Activated CD4-positive, alpha-beta T cell treated with anti-CD3 and anti-CD28 coated beads, Interleukin-2, Interleukin-4, amounts not matched to agents 100 ng/mL and 50 ng/mL, durations not matched to agents 16 hours and 8 hours (primary cell): Measurements from ENCODE around the gene SF3B6.
"Not testable (repeated sequence)": the region's sequence is repeated elsewhere in the genome, so short reads cannot be mapped to it uniquely, and the experiment has no call there.

Experiments used
- DNase-seq: peaks from one replicate; pipeline ENCODE4 v3.0.0-alpha.2; 2020; ENCODE audit warnings: low spot score

Gene SF3B6

GRCh38 chr2:24050041-24050979 is 25.8 kb downstream of the SF3B6 start:
- no peak for DNase-seq

- peak; percentile 47 for DNase-seq
Measured at GRCh38 chr2:24049485-24050021, 26.6 kb downstream of the SF3B6 start, which contains the start of gene FKBP1B. TSS of gene FKBP1B (plus strand) at chr2:24049741. CDS start at chr2:24049850, 109 bp downstream.

GRCh38 chr2:24048769-24049484 is 27.2 kb downstream of the SF3B6 start:
- no peak for DNase-seq

- DNase-seq, result no peak
Measured at GRCh38 chr2:24047703-24048033, 28.5 kb downstream of the SF3B6 start.

GRCh38 chr2:24046930-24047702 is 29.0 kb downstream of the SF3B6 start, which contains the start of gene WDCP:
TSS of gene WDCP (minus strand) at chr2:24047391. CDS start at chr2:24039494, 7,897 bp downstream.
- DNase-seq, result peak; percentile 98

GRCh38 chr2:24046599-24046929 is 29.6 kb downstream of the SF3B6 start:
- DNase-seq, result no peak

- no peak for DNase-seq
Measured at GRCh38 chr2:24045511-24046508, 30.3 kb downstream of the SF3B6 start.

GRCh38 chr2:24043133-24043532 is 33.0 kb downstream of the SF3B6 start:
- not testable (repeated sequence) for DNase-seq

- no peak for DNase-seq
Measured at GRCh38 chr2:24040511-24040910, 35.6 kb downstream of the SF3B6 start.

- DNase-seq, result no peak
Measured at GRCh38 chr2:24038786-24039499, 37.2 kb downstream of the SF3B6 start.

GRCh38 chr2:24026233-24026632 is 49.9 kb downstream of the SF3B6 start:
- DNase-seq, result no peak

GRCh38 chr2:24024996-24025663 is 51.0 kb downstream of the SF3B6 start:
- DNase-seq, result no peak

GRCh38 chr2:24024018-24024417 is 52.1 kb downstream of the SF3B6 start:
- no peak for DNase-seq

GRCh38 chr2:24022975-24023575 is 53.1 kb downstream of the SF3B6 start:
- no peak for DNase-seq

GRCh38 chr2:24022324-24022974 is 53.7 kb downstream of the SF3B6 start:
- no peak for DNase-seq

- no peak for DNase-seq
Measured at GRCh38 chr2:24021122-24021998, 54.8 kb downstream of the SF3B6 start.

GRCh38 chr2:24020244-24020643 is 55.9 kb downstream of the SF3B6 start:
- DNase-seq, result no peak

- DNase-seq, result no peak
Measured at GRCh38 chr2:24019729-24020128, 56.4 kb downstream of the SF3B6 start.
